GM23338 (cell line): ENCODE data around the gene IFRD1. TPM values are rescaled to one million over a fixed set of nuclear protein-coding genes. Genes with fewer than 3 reads are reported as not detected.

Experiments used
- ATAC-seq: fragments of 200-7000 bp; cut with Tn5 transposase; 3 replicates; pipeline ENCODE4 v1.9.1; 2020
- DNase-seq: peaks from one replicate; pipeline ENCODE4 v3.0.0-alpha.2; 2015; ENCODE audit warnings: low spot score
- H2AFZ ChIP-seq: fragments of 200-600 bp; sonication (generic); 2 replicates; pipeline ENCODE4 v1.8.0; 2016; ENCODE audit warnings: antibody characterized with exemption, mild to moderate bottlenecking, moderate library complexity
- H3F3A ChIP-seq: fragments of 200-600 bp; sonication (generic); replicated peaks from 2 replicates; pipeline ENCODE4 v1.8.0; 2017; ENCODE audit warnings: antibody characterized with exemption, mixed run types, low read depth
- H3K27ac ChIP-seq: fragments of 200-600 bp; sonication (generic); 2 replicates; pipeline ENCODE4 v1.6.1; 2016; ENCODE audit warnings: low read depth
- H3K27me3 ChIP-seq: fragments of 200-600 bp; sonication (generic); 2 replicates; pipeline ENCODE4 v1.8.0; 2016; ENCODE audit warnings: mild to moderate bottlenecking, mixed run types, moderate library complexity; ENCODE audit not compliant: insufficient read depth
- H3K36me3 ChIP-seq: fragments of 200-600 bp; sonication (generic); 2 replicates; pipeline ENCODE4 v1.8.0; 2016; ENCODE audit warnings: mild to moderate bottlenecking; ENCODE audit not compliant: insufficient read depth
- H3K4me1 ChIP-seq: fragments of 200-600 bp; sonication (generic); 2 replicates; pipeline ENCODE4 v1.8.0; 2016; ENCODE audit warnings: mild to moderate bottlenecking, moderate library complexity; ENCODE audit not compliant: insufficient read depth
- H3K4me2 ChIP-seq: fragments of 200-600 bp; sonication (generic); 2 replicates; pipeline ENCODE4 v1.7.1; 2017; ENCODE audit warnings: mixed run types
- H3K4me3 ChIP-seq: fragments of 200-600 bp; sonication (generic); 2 replicates; pipeline ENCODE4 v1.6.1; 2016; ENCODE audit warnings: mixed run types
- H3K79me2 ChIP-seq: fragments of 200-600 bp; sonication (generic); replicated peaks from 2 replicates; pipeline ENCODE4 v1.8.0; 2017; ENCODE audit warnings: mild to moderate bottlenecking; ENCODE audit not compliant: insufficient read depth
- H3K9me2 ChIP-seq: fragments of 200-600 bp; sonication (generic); 2 replicates; pipeline ENCODE4 v1.8.0; 2017; ENCODE audit not compliant: insufficient read depth
- H4K20me1 ChIP-seq: fragments of 200-600 bp; sonication (generic); replicated peaks from 2 replicates; pipeline ENCODE4 v1.8.0; 2017; ENCODE audit warnings: mild to moderate bottlenecking; ENCODE audit not compliant: insufficient read depth
- H3K27ac Mint-ChIP-seq: 2 replicates; pipeline ENCODE4 v1.8.0; 2020; ENCODE audit warnings: inconsistent platforms, mild to moderate bottlenecking, moderate library complexity, mixed read lengths
- H3K27me3 Mint-ChIP-seq: 3 replicates; pipeline ENCODE4 v1.8.0; 2022; ENCODE audit warnings: low read depth, mild to moderate bottlenecking, moderate library complexity, mixed read lengths, inconsistent platforms; ENCODE audit not compliant: insufficient read depth, poor library complexity
- H3K36me3 Mint-ChIP-seq: 3 replicates; pipeline ENCODE4 v1.8.0; 2021; ENCODE audit warnings: low read depth, mild to moderate bottlenecking, inconsistent platforms, moderate library complexity, mixed read lengths
- H3K4me1 Mint-ChIP-seq: 3 replicates; pipeline ENCODE4 v1.8.0; 2020; ENCODE audit warnings: mild to moderate bottlenecking, inconsistent platforms, mixed read lengths
- H3K4me3 Mint-ChIP-seq: 3 replicates; pipeline ENCODE4 v1.8.0; 2021; ENCODE audit warnings: moderate library complexity, mild to moderate bottlenecking, inconsistent platforms, mixed read lengths
- H3K9me3 Mint-ChIP-seq: 3 replicates; pipeline ENCODE4 v1.8.0; 2020; ENCODE audit warnings: moderate library complexity, mild to moderate bottlenecking, inconsistent platforms, mixed read lengths
- CREB1 ChIP-seq: fragments of 250-450 bp; sonication (Bioruptor Pico); IDR thresholded peaks from 2 replicates; pipeline ENCODE4 v1.5.0; 2020; ENCODE audit warnings: low read depth, mild to moderate bottlenecking, moderate library complexity
- CTCF ChIP-seq, 2 experiments: fragments of 200-600 bp in 1 of 2; sonication (generic) in 1 of 2; conservative IDR thresholded peaks; 2 replicates each; pipeline versions ENCODE4 v1.5.1 to v1.6.1; 2016 to 2017; ENCODE audit warnings: antibody characterized with exemption in 2 of 2, low read depth in 2 of 2, mild to moderate bottlenecking in 2 of 2, moderate library complexity in 1 of 2
- ETS1 ChIP-seq: IDR thresholded peaks from 2 replicates; pipeline ENCODE4 v1.6.1; 2016; ENCODE audit warnings: antibody characterized with exemption
- EZH2 ChIP-seq: fragments of 200-600 bp; sonication (generic); IDR thresholded peaks from one replicate; pipeline ENCODE4 v1.8.0; 2017; ENCODE audit warnings: antibody characterized with exemption, mild to moderate bottlenecking, low read depth; ENCODE audit not compliant: unreplicated experiment
- EZH2phosphoT487 ChIP-seq: fragments of 200-600 bp; sonication (generic); IDR thresholded peaks from one replicate; pipeline ENCODE4 v1.8.1; 2018; ENCODE audit warnings: antibody characterized with exemption; ENCODE audit not compliant: unreplicated experiment
- NANOG ChIP-seq: IDR thresholded peaks from 2 replicates; pipeline ENCODE4 v1.6.1; 2016; ENCODE audit warnings: antibody characterized with exemption, borderline replicate concordance
- POLR2AphosphoS5 ChIP-seq: IDR thresholded peaks from 2 replicates; pipeline ENCODE4 v1.6.1; 2016; ENCODE audit warnings: antibody characterized with exemption, low read depth
- REST ChIP-seq: IDR thresholded peaks from one replicate; pipeline ENCODE4 v1.6.1; 2018; ENCODE audit warnings: antibody characterized with exemption; ENCODE audit not compliant: unreplicated experiment
- STAT1 ChIP-seq: IDR thresholded peaks from one replicate; pipeline ENCODE4 v1.6.1; 2016; ENCODE audit warnings: antibody characterized with exemption; ENCODE audit not compliant: unreplicated experiment
- ZNF114 ChIP-seq: fragments of 250-450 bp; sonication (Bioruptor Pico); IDR thresholded peaks from 2 replicates; pipeline ENCODE4 v1.5.0; 2020; ENCODE audit warnings: mild to moderate bottlenecking, moderate library complexity
- ZNF331 ChIP-seq: fragments of 250-450 bp; sonication (Bioruptor Pico); IDR thresholded peaks from 2 replicates; pipeline ENCODE4 v1.5.0; 2020; ENCODE audit warnings: low read depth, mild to moderate bottlenecking, moderate library complexity
- polyA plus RNA-seq: library from polyadenylated mRNA; unstranded; fragments of >200 nt; fragmentation: Nextera tagmentation; extraction: Ambion mirVana; gene quantifications from 2 replicates; pipeline ENCODE4 v1.2.1, GENCODE V29; 2016
- total RNA-seq: library from RNA; depleted of rRNA; stranded (reverse); fragments of >200 nt; shearing (Covaris generic); gene quantifications from 2 replicates; pipeline ENCODE4 v1.2.3, GENCODE V29; 2014

IFRD1 gene
- total and polyA plus RNA-seq, 2 experiments from 2014 or later: 69.6 to 73.6 TPM

GRCh38 chr7:112407261-112407660, 43.0 kb upstream of the IFRD1 start (continued):
- TF ChIP-seq REST (no peak), ZNF331 (CRISPR knock-in tag) (no peak), CREB1 (CRISPR knock-in tag) (no peak)

GRCh38 chr7:112410092-112410491, 40.2 kb upstream of the IFRD1 start:
- Histone ChIP-seq H3K4me1 (no peaks in the 10 kb centered on the region), H3K4me3 (no peak overlapping the region), H2AFZ (no peak overlapping the region), H3K9me2 (no peaks in the 10 kb centered on the region), H3K27me3 (no peaks in the 10 kb centered on the region), H4K20me1 (no peaks in the 10 kb centered on the region), H3F3A (no peaks in the 10 kb centered on the region), H3K4me2 (no peak overlapping the region), H3K36me3 (no peaks in the 10 kb centered on the region), H3K79me2 (no peaks in the 10 kb centered on the region), H3K27ac (no peak overlapping the region)
- Mint-ChIP-seq H3K9me3 (no peaks in the 10 kb centered on the region), H3K4me3 (no peak overlapping the region), H3K4me1 (peaks cover 3% of the 10 kb centered on the region), H3K27me3 (no peaks in the 10 kb centered on the region), H3K27ac (no peak overlapping the region), H3K36me3 (no peaks in the 10 kb centered on the region)
- ATAC-seq: no peak
- DNase-seq: no peak
- TF ChIP-seq CTCF (conservative IDR thresholded peaks at IDR 0.05; ENCODE audit: low read depth in 2 of 2): no peak
- TF ChIP-seq REST: no peak
- no peak for TF ChIP-seq ZNF331 (CRISPR knock-in tag)
- TF ChIP-seq EZH2: no peak
- no peak for TF ChIP-seq NANOG
- no peak for TF ChIP-seq ETS1
- no peak for TF ChIP-seq CREB1 (CRISPR knock-in tag)
- TF ChIP-seq POLR2AphosphoS5: no peak
- TF ChIP-seq STAT1: no peak
- no peak for TF ChIP-seq EZH2phosphoT487
- no peak for TF ChIP-seq ZNF114 (CRISPR knock-in tag)
